Right lung (tissue), 5 donors: ENCODE measurements around the gene CZIB. TPM values are rescaled to one million over a fixed set of nuclear protein-coding genes. Genes with fewer than 3 reads are reported as not detected.
"Not testable (repeated sequence)": the region's sequence is repeated elsewhere in the genome, so short reads cannot be mapped to it uniquely, and the experiment has no call there.

Experiments used
- DNase-seq, 2 donors: peaks; one replicate each; pipeline ENCODE4 v3.0.0-alpha.2; 2013
- polyA plus RNA-seq, 5 donors: library from polyadenylated mRNA; unstranded; fragments of 120-200 nt; gene quantifications; one replicate each; pipeline versions ENCODE4 v1.2.1 to v1.2.3, GENCODE V29; 2013; ENCODE audit warnings: inconsistent platforms in 1 of 5, low replicate concordance in 1 of 5; ENCODE audit not compliant: insufficient read length in 5 of 5, insufficient read depth in 1 of 5

CZIB gene
- polyA plus RNA-seq, 5 donors, result 89.4 to 106 (median 105) TPM

DNA sequence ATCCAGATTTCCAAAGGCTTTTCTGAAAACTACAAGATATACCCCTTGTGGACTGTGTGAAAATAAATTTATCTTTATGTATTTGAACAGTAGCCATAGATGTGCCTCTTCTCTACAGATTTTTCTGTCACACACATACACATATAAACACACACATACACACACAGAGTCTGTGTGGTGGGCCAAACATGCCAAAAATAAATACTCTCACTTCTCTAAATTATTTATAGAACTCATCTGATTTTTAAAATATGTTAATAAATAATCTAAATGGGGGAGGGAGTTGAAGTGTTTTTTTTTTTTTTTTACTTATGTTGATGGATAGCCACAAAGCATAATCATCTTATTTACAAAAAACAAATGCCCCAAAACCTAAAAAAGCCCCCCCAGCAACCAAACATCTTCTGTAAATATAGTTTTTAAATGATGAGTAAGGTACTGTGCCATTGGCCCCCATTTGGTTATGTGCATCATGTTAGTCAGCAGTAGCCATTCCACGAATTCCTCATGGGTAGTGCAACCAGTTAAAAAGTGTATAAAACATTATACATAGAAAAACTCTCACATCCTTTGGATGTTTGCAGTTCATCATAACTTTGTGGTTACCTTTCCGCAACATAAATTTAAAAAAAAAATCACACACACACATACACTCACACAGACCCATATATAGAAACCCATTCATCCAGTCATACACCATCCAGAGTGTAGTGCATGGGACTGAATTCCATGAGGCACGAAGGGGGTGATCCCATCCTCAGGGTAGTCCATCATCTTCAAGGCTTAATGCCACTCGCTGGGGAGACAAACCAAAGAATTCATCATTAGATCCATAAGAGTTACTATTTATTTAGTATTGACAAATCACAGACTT is 26.1 kb upstream of the CZIB start:
- DNase-seq, result no peak

DNA sequence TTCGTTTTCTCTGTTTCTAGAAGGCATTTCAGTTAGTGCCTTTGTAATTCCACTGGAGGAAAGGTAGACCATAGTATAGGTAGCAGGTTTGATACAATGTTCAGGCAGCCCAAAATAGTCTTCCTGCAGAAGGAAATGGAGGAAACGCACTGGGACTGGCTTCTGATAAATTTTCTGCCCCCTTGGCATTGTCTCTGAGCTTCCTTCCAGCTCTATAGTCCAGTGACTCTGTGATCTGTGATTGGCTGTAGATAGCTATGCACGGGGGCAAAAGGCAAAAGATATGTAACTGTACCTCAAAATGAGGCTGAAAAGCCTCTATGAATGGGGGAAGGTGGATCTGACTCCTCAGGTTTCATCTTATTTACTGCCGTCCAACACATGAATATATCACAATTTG is 23.7 kb upstream of the CZIB start:
- DNase-seq, result no peak

- DNase-seq, result no peak
Measured at GRCh38 chr1:53242381-53242780, 21.9 kb upstream of the CZIB start.

DNA sequence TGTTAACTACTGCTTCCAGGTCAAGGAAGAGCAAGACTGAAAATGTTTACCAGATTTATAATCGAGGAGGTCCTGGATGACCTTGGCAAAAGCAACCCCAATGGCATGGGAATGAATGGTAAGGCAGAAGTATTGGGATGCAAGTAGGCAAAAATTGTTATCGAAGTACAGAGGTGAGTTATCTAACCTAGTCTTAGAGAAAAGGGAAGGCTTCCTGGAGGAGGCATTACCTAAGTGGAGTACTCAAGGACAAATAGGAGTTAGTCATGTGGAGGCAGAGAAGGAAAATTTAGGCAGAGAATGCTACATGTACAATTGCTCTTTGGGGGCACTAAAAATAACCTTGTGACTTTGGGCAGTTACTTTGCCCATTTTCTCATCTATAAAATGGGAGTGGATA is 21.4 kb upstream of the CZIB start:
- DNase-seq, result no peak

DNA sequence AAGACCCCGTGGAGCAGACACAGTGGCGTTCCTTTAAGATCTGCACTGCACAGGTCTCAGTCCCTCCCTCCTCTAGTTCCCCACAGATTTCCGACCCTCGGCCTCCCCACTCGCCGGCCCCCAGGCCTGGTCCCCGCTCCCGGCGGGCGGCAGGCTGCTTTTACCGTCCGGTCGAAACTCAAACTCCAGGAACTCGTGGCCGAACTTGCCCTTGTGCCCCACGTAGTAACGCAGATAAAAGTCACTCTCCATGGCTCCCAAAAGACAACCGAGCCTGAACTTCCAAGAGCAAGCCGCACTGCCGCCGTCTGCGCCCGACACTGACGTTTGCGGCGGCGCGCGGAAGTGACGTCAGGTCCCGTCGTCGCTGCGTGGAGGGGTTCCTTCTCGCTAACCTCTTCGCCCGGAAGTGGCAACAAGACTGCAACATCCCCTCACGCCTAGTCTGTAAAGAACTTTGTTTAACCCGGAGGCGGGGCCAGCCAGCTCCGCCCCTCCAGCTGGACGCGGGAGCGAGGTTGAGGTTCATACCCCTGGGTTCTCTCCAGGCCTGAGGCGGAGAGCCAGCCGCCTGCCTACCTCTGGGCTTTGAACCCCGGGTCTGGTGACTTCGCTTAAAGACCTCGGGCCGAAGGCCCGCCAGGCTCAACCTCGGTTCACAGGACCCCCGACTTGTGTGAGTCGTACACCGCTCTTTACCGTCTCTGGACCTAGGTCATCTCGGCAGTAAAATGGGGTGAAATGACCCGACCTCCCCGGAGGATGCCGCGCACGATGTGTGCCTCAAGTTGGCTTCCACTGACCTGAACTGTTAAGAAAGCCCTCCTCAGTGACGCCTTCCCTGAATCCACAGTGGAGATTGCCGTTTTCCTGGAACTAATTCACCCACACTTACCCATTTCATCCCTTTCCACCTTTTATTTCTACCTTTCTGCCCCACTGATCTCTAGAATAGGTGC is 18.0 kb upstream of the CZIB start, which contains the start of gene MAGOH:
Gene MAGOH, minus strand, starts transcription at position 322 of the 959 bp plus-strand sequence. Its CDS starts 70 bp downstream, at position 252.
- DNase-seq, result peak; percentile 94 to 95

DNA sequence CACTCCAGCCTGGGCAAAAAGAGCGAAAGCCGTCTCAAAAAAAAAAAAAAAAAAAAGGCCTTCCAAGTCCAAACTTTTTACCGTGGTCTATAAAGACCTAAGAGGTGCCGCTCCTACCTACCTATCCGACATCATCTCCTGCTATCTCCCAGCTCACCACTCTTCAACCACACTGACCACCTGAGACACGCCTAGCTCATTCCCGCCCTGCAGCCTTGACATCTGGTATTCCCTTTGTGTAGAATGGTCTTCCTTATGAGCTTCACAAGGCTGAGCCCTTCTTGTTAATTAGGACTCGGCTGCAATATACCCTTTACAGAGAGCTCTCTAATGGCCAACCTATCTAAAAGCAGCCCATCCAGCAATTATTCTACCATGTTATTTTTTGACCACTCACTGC is 17.2 kb upstream of the CZIB start:
- DNase-seq, result no peak

GRCh38 chr1:53220962-53221286 is 490 bp upstream of the CZIB start:
- no peak for DNase-seq

DNA sequence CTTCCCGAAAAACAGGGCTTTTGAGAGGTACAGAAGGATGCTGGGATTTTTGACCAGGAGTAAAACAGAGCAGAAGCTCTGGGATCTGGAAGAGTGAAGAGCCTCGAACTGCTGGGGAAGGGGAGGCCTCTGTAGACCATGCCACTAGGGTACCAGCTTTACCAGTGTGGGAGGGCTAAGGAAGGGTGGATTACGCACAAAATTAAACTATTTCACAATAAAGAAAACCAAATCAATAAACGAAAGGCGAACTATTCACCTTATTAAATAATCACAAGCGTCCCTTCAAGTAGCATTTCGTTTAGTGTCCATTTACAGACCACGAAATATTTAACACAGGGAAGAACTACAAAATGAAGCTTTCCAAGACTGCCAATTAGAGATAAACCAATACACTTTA is 723 bp downstream of the CZIB start:
- no peak for DNase-seq

DNA sequence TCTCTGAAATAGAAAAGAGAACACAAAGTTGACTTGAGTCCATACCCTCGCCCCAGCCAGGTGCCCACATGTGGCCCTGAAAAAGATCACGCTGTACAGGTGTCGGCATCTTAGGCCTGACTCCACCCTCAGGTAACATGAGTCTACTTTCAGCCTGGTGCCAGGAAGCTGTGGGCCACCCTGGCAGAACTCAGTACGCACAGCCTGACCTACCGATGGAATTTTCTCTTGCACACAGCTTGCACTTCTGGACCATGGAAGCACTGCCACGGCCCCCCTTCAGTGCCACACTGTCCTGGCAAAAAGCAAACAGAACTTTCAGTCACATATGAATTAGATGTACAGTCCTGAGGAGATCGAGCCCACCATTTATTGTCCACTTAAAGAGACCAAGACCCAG is 2.2 kb downstream of the CZIB start:
- no peak for DNase-seq

- DNase-seq, result no peak
Measured at GRCh38 chr1:53214376-53214940, 6.0 kb downstream of the CZIB start.

- DNase-seq, result no peak
Measured at GRCh38 chr1:53210954-53211353, 9.5 kb downstream of the CZIB start.

DNA sequence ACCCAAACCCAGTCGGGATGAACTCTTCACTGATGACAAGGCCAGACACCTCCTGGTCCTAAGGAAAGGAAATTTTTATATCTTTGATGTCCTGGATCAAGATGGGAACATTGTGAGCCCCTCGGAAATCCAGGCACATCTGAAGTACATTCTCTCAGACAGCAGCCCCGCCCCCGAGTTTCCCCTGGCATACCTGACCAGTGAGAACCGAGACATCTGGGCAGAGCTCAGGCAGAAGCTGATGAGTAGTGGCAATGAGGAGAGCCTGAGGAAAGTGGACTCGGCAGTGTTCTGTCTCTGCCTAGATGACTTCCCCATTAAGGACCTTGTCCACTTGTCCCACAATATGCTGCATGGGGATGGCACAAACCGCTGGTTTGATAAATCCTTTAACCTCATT is 10.1 kb downstream of the CZIB start:
- no peak for DNase-seq

DNA sequence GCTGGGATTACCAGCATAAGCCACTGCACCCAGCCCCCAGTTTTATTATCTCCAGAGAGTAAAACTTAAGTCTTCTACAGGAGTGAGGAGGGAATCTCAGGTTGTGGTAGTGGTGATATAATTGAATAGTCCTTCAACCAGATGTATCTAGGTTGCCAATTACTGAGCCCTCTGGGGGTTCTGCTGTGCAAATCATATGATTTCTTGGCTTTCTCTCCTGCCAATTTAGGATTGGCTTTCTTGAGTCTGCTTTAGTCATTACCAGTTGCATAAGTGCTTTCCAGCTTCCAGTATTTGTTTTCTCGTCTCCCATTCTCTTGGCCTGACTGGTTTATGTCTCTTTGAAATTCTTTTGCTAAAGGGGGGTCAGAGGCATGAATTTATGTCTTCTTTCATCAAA is 12.7 kb downstream of the CZIB start:
- DNase-seq, result no peak

DNA sequence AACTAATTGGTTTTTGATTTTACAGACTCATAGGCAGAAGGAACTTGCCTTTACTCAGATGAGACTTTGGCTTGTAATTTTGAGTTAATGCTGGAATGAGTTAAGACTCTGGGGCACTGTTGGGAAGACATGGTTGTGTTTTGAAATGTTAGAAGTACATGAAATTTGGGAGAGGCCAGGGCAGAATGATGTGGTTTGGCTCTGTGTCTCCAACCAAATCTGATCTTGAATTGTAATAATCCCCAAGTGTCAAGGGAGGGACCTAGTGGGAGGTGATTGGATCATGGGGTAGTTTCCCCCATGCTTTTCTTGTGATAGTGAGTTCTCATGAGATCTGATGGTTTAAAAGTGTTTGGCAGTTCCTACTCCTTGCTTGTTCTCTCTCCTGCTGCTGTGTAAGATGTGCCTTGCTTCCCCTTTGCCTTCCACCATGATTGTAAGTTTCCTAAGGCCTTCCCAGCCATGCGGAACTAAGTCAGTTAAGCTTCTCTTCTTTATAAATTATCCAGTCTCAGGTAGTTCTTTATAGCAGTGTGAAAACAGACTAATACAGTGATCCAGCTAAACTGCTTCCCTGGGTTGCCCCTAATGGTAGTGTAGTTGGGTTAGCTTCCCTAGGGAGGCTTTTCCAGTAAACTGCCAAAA is 13.6 kb downstream of the CZIB start:
- no peak for DNase-seq

- DNase-seq, result not testable (repeated sequence)
Measured at GRCh38 chr1:53206083-53206685, 14.2 kb downstream of the CZIB start.

GRCh38 chr1:53205496-53205895 is 14.9 kb downstream of the CZIB start:
- DNase-seq, result not testable (repeated sequence)

- no peak for DNase-seq
Measured at GRCh38 chr1:53203466-53203865, 17.0 kb downstream of the CZIB start.

GRCh38 chr1:53198241-53198651 is 22.2 kb downstream of the CZIB start:
- DNase-seq, result no peak

DNA sequence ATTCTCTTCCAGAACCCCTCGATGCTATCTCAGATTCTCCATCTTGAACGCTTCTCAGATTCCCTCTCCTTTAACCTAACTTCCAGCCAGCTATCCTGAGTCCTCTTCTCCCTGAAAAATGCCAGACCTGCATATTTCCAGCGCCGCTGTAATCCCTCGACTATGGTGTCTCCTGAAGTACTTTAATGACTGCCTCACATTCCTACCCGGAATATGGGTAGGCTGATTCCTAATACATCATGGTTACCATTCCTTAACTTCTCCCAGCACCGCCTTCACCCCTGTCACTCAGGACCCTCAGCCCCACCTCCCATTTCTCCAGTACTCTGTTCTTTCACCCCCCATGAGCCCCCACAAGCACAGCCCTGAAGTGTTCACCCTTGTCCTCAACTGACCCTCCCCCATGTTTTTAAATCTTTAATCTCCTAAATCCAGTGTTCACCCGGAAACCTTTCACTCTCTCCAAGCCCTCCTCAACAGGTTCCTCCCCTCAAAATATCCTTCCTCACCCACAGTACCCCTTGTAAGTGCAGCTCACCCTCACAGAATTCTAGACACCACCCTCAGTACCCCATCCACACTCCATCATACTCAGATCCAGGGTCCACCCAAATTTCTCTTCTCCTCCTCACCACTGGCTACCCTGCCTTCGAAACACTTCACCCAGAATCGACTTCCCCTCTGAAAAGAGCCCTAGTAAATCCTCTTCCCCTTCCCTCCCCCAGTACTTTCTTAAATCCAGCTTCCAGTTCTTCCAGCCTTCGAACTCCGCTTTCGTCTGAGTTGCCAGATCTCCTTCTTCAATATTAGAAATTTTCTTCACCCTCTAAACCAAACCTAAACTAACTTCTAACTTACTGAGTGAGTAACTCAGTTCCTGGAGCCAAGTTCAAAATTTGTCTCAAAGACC is 22.9 kb downstream of the CZIB start:
- DNase-seq, result no peak
